ENCODE results near the gene FBXO17.

FBXO17 gene

DNA sequence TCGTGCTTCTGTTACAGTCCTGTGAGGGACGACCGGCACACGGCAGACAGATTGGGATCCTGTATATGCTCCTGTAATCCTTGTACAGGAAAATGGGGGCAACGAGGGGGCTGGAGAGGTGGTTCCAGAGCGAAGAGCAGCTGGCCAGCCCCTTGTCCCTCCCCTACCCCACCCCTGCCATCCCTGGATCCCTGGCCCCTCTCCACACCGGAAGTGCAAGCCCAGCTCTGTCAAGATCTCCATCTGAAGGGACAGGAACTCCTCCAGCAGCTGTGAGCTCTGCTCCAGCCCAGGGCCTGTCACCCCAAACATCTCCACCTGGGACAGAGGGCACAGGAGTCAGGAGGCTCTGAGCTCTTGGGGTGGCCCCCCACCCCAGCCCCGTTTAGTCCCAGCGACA lies 58.0 kb downstream of the FBXO17 start:
- Histone ChIP-seq H3K4me1 (ENCODE audit: insufficient read depth, low read length, severe bottlenecking) (no peaks in the 10 kb centered on the region), H3K9me2 (ENCODE audit: low read depth, low read length) (no peaks in the 10 kb centered on the region), H2AFZ (ENCODE audit: low read length) (no peak overlapping the region), H3K9me3 (ENCODE audit: low read length) (no peaks in the 10 kb centered on the region), H4K20me1 (ENCODE audit: insufficient read depth, low read length) (no peaks in the 10 kb centered on the region), H3K27me3 (ENCODE audit: insufficient read depth, low read length) (no peaks in the 10 kb centered on the region), H3K27ac (ENCODE audit: low read depth, low read length, poor library complexity, severe bottlenecking) (no peak overlapping the region), H3K4me3 (ENCODE audit: low read depth, low read length, poor library complexity, severe bottlenecking) (no peak overlapping the region), H3F3A (ENCODE audit: insufficient read depth, low read length) (no peaks in the 10 kb centered on the region), H3K4me2 (ENCODE audit: low read length) (no peak overlapping the region), H3K36me3 (ENCODE audit: insufficient read depth, low read length) (peaks cover 16% of the 10 kb centered on the region), H3K9ac (ENCODE audit: low read length) (no peak overlapping the region), H3K79me2 (ENCODE audit: insufficient read depth, low read length) (no peaks in the 10 kb centered on the region)
- no peak for TF ChIP-seq EZH2 (IDR thresholded peaks at IDR 0.05; ENCODE audit: borderline replicate concordance, low read length)
- TF ChIP-seq, protein P1, sequence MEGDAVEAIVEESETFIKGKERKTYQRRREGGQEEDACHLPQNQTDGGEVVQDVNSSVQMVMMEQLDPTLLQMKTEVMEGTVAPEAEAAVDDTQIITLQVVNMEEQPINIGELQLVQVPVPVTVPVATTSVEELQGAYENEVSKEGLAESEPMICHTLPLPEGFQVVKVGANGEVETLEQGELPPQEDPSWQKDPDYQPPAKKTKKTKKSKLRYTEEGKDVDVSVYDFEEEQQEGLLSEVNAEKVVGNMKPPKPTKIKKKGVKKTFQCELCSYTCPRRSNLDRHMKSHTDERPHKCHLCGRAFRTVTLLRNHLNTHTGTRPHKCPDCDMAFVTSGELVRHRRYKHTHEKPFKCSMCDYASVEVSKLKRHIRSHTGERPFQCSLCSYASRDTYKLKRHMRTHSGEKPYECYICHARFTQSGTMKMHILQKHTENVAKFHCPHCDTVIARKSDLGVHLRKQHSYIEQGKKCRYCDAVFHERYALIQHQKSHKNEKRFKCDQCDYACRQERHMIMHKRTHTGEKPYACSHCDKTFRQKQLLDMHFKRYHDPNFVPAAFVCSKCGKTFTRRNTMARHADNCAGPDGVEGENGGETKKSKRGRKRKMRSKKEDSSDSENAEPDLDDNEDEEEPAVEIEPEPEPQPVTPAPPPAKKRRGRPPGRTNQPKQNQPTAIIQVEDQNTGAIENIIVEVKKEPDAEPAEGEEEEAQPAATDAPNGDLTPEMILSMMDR (IDR thresholded peaks at IDR 0.05; ENCODE audit: low read length), result no peak

DNA sequence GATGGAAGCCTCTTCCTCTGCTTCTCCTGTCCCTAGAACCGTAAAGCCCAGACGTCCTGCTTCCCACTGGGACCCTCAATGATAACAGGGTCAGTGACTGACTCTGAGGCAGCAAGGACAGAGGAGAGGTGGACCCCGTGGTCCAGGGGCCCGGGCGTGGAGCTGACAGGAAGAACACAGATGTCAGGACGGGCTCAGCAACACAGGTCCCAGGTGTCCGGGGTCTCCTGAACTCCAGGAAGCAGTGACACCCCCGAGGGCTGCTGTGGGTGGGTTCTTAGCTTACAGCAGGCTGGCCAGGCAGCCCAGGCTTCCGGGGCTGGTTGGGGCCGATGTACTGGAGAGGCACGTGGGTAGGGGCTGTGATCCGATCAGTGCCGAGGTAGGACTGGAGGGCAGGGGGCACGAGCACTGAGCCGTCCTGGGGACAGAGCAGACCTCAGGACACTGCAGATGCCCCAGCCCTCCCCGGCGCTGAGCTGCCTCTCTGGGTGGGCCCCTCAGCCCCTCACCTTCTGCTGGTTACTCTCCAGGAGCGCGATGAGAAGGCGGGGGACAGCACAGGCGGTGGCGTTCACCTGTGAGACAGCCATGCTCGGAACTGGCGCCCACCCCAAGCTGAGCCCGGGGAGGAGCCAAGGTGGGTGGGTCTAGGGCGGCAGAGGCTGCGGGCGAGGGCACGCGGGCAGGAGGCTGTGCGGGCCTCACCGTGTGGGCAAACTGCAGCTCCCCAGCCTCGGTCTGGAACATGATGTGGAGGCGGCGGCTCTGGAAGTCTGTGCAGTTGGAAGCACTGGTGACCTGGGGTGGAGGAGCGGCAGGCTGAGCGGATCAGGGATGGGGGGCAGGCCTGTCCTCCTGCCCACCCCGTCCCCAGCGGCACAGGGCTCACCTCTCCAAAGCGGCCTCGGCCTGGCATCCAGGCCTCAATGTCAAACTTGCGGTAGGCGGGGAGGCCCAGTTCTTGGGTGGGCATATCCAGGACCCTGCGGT lies 59.9 kb downstream of the FBXO17 start:
- no peak overlapping the region for H3K4me2 ChIP-seq (ENCODE audit: low read length)
- H3K9ac ChIP-seq (ENCODE audit: low read length), result no peak overlapping the region
- no peaks in the 10 kb centered on the region for H3K9me2 ChIP-seq (ENCODE audit: low read depth, low read length)
- no peak overlapping the region for H2AFZ ChIP-seq (ENCODE audit: low read length)
- TF ChIP-seq EZH2 (IDR thresholded peaks at IDR 0.05; ENCODE audit: borderline replicate concordance, low read length), result no peak
- TF ChIP-seq, protein P1 (IDR thresholded peaks at IDR 0.05; ENCODE audit: low read length), result no peak
- no peaks in the 10 kb centered on the region for H3K4me1 ChIP-seq (ENCODE audit: insufficient read depth, low read length, severe bottlenecking)
- H3K9me3 ChIP-seq (ENCODE audit: low read length), result no peaks in the 10 kb centered on the region
- no peaks in the 10 kb centered on the region for H3K79me2 ChIP-seq (ENCODE audit: insufficient read depth, low read length)
- peaks cover 3% of the 10 kb centered on the region; the same call in 1 of the 2 replicates for H3K36me3 ChIP-seq (ENCODE audit: insufficient read depth, low read length)
- no peaks in the 10 kb centered on the region for H3K27me3 ChIP-seq (ENCODE audit: insufficient read depth, low read length)
- H3K27ac ChIP-seq (ENCODE audit: low read depth, low read length, poor library complexity, severe bottlenecking), result no peak overlapping the region
- H3F3A ChIP-seq (ENCODE audit: insufficient read depth, low read length), result no peaks in the 10 kb centered on the region
- no peaks in the 10 kb centered on the region for H4K20me1 ChIP-seq (ENCODE audit: insufficient read depth, low read length)
- no peak overlapping the region for H3K4me3 ChIP-seq (ENCODE audit: low read depth, low read length, poor library complexity, severe bottlenecking)

DNA sequence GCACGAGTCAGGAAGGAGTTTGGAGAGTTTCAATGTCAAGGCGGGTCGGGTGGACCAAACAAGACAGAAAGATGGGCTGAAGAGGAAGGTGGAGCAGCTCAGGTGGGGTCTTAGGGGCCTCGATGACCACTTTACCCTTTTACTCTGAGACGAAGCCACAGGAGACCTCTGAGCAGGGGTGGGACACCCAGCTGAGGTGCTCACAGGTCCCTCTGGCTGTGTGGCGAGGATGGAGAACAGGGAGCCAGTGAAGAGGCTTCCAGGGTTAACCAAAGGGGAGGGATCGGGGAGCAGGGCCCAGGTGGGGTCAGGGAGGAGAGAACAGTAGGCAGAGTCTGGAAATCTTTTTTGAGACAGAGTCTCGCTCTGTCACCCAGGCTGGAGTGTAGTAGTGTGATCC lies 61.6 kb downstream of the FBXO17 start:
- no peaks in the 10 kb centered on the region for H3K9me3 ChIP-seq (ENCODE audit: low read length)
- no peak overlapping the region for H2AFZ ChIP-seq (ENCODE audit: low read length)
- no peaks in the 10 kb centered on the region for H3K27me3 ChIP-seq (ENCODE audit: insufficient read depth, low read length)
- no peaks in the 10 kb centered on the region for H3K79me2 ChIP-seq (ENCODE audit: insufficient read depth, low read length)
- no peaks in the 10 kb centered on the region for H3F3A ChIP-seq (ENCODE audit: insufficient read depth, low read length)
- H3K36me3 ChIP-seq (ENCODE audit: insufficient read depth, low read length), result 0 out of 2 replicates have a peak, but pooled peaks cover 4% of the 10 kb centered on the region
- H3K9ac ChIP-seq (ENCODE audit: low read length), result no peak overlapping the region
- no peaks in the 10 kb centered on the region for H3K4me1 ChIP-seq (ENCODE audit: insufficient read depth, low read length, severe bottlenecking)
- H3K4me2 ChIP-seq (ENCODE audit: low read length), result no peak overlapping the region
- TF ChIP-seq, protein P1 (IDR thresholded peaks at IDR 0.05; ENCODE audit: low read length), result no peak
- TF ChIP-seq EZH2 (IDR thresholded peaks at IDR 0.05; ENCODE audit: borderline replicate concordance, low read length), result no peak
- no peaks in the 10 kb centered on the region for H3K9me2 ChIP-seq (ENCODE audit: low read depth, low read length)
- no peak overlapping the region for H3K27ac ChIP-seq (ENCODE audit: low read depth, low read length, poor library complexity, severe bottlenecking)
- no peak overlapping the region for H3K4me3 ChIP-seq (ENCODE audit: low read depth, low read length, poor library complexity, severe bottlenecking)
- H4K20me1 ChIP-seq (ENCODE audit: insufficient read depth, low read length), result no peaks in the 10 kb centered on the region

All from OCI-LY1 (cell line).